Superior temporal gyrus (tissue), 1 donor: Measurements from ENCODE around the gene TULP4.
"Not testable (repeated sequence)": the region's sequence is repeated elsewhere in the genome, so short reads cannot be mapped to it uniquely, and the experiment has no call there.

Experiments used
- DNase-seq: peaks from one replicate; pipeline ENCODE4 v3.0.0-alpha.2; 2016; ENCODE audit errors: extremely low spot score

TULP4 gene

DNA sequence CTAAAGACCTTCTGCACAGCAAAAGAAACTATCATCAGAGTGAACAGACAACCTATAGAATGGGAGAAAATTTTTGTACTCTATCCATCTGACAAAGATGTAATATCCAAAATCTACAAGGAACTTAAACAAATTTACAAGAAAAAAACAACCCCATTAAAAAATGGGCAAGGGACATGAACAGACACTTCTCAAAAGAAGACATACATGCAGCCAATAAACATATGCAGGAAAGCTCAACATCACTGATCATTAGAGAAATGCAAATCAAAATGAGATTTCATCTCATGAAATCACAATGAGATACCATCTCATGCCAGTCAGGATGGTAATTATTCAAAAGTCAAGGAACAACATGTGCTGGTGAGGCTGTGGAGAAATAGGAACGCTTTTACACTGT is 215.6 kb downstream of the TULP4 start:
- not testable (repeated sequence) for DNase-seq

DNA sequence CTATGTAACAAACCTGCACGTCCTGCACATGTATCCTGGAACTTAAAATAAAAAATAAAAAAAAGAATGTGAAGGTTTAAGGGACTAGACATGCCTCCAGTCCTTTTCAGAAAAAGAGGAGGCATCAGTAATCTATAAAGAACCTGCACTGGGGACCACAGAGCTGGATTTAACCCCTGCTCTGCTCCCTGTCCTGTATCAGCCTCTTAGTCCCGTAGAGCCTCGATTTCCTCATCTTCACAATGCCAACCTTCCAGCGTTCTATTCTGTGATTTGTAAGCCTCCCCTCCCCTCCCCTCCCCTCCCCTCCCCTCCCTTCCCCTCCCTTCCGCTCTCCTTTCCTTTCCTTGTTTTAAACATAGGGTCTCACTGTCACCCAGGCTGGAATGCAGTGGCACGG is 216.6 kb downstream of the TULP4 start:
- no peak for DNase-seq

DNA sequence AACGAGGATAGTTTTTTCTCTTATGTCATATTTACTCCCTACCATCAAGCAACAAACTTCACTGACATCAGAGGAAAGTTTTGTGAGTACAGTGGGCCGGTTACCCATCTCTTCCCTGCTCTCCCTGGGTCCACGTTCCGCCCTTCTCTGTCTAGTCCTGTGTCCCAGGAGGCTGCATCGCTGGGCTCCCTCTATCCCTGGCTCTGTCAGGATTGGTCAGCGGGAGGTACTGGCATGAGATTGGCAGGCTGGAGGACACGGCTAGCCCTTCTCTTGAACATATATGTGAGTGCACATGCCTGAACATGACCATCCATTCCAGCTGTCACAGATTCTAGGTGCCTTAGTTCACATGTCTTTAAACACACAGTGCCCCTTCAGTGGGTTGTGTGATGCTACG is 217.4 kb downstream of the TULP4 start:
- no peak for DNase-seq

DNA sequence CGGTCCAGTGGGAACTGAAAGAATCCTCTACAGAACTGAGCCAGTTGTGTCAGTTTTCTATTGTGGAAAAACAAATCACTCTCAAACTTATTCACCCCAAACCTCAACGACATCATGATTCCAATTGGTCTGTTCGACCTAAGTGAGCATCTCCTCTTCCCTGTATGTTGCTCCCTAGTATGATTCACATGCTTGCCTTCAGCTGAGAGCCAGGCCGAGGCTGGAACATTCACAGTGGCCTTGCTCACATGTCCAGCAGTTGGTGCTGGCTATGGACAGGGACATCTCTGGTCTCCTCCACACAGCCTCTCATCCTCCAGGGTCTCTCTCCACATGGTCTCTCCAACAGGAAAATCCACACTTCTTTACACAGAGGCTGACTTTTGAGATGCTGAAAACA is 219.3 kb downstream of the TULP4 start:
- DNase-seq = no peak

DNA sequence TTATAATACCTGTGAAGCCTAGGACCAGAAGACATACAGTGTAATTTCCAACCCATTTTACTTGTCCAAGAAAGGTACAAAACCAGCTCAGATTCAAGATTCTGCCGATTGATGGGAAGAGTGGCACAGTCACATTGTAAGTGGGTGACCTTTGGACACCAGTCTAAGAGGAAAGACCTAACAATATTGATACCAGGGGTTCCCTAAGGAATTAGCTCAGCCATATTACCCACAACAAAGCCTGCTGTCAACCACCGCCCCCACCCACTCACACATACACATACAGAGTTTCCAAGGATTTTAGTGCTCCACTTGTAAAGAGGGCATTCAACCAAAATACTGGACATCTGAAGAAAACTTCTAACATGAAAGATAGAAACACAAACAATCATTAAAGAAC is 219.7 kb downstream of the TULP4 start:
- no peak for DNase-seq

DNA sequence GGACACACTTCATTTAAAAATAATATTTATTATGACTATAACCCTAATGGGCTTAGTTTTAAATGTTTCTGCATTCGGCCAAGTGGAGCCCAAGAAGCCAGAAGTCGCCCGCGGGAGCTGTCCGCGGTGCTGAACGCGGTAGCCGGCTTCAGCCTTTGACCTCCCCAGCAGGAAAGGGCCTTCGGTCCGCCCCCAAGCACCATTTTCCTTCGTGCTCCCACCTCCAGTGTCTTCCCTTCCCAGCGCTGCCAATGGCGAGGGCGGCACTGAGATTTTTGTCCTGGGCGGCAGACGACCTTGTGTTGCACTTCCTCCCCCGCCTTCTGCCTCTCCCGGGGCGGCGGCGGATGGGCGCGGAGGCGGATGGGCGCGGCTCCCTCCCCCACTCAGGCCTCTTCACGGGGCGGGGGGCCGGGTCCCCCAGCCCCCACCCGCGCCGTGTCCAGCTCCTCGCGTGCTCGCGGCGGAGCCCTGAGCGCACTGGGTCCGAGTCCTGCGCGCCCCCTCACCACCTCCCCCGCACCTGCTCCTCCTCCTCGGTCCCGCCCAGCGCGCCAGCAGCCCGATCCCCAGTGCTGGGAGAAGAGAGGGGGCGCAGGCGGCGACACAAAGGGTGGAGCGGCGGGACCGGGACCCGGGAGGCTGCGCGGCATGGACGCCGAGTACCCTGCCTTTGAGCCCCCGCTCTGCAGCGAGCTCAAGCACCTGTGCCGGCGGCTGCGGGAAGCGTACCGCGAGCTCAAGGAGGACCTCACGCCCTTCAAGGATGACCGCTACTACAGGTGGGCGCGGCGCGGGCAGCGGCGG is 224.0 kb downstream of the TULP4 start:
- peak; percentile 50 for DNase-seq

DNA sequence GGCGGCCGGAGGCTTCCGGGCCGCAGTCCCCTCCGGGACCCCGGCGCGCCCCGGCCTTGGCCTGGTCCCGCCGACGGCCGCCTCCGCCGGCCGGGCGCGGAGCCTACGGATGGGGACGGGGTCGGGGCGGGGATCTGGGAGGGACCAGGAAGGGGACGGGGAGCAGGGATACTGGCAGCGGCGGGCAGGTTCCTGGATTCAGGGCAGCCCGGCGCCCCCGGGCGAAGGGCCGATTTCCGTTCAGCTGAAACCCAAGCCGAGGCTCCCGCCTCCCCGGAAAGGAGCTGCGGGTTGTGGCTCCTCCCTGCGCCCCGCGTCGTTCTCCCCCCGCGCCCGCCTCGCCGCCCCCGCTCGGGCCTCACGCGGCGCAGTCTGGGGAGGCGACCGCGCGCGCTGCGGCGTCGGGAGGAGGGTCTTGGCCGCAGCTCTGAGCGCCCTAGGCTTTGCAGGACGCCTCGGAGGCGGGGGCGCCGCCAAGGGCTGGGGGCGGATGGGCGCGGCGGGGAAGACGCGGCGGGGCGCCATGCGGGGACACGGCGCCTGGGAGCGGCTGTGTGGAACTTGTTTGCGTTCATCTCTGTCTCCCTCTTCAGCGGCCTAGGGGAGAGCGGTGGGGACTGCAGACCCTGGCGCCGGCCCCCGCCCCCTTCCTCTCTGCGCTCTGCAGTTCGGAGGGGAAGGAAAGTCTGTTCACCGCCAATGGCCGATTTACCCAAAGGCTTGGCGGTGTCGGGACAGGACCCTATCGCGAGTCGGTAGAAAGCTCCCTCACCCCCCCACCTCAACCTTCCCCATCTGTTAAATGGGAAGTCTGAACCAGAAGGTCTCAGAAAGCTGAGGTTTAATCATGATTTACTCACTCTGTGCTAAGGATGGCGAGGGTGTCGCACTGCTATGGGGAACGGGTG is 224.9 kb downstream of the TULP4 start:
- peak; percentile 24 for DNase-seq

DNA sequence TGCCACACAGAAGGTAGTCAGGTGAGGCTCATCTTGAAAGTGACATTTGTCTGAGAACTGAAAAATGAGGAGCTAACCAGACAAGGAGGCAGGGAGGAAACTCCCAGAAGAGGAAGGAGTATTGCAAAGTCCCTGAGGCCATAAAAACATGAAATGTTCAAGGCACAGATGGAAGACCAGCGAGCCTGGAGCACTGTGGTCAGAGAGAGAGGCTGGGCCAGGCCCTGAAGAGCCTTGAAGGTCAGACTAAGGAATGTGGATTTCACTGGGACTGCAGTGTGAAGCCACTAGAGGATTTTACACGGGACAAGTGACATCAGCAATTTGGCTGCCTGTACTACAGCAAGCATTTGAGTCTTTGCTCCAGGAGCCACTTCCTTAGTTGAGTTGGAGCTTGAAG is 226.5 kb downstream of the TULP4 start:
- DNase-seq = no peak

DNA sequence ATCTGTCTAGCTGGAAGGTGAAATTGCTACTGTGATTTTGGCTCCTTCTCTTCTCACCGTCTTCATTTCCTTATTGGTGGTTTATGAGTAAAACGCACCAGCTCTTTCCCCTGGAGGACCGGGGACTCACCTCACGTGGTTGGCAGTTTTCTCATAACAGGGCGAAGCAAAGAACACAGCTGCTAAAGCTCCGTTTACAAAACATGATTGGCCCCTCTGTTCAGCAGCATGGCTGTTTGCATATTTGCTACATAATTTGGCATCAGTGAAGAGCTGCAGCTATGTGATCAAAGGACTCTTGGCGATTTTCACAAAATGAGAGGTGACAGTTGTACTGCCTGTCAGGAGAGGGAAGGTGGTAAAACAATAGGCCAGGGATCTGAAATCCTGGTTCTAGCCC is 227.1 kb downstream of the TULP4 start:
- DNase-seq = no peak

DNA sequence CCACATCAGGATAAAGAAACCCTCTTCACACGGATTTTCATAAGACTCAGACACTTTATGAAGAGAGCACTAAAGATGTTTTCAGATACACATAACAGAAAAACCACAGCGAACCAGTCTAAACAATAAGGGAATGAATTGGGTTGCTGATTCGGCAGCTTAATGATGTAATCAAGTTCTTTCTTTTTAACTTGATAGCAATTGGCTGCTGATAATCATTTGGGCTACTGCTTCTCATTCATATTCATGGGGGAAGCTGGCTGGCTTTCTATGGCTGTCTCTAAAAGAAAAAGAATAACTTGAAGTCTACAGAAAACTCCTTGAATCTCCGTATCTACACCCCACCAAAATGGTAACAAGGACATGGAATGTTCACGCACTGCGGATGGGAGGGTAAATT is 227.6 kb downstream of the TULP4 start:
- no peak for DNase-seq

DNA sequence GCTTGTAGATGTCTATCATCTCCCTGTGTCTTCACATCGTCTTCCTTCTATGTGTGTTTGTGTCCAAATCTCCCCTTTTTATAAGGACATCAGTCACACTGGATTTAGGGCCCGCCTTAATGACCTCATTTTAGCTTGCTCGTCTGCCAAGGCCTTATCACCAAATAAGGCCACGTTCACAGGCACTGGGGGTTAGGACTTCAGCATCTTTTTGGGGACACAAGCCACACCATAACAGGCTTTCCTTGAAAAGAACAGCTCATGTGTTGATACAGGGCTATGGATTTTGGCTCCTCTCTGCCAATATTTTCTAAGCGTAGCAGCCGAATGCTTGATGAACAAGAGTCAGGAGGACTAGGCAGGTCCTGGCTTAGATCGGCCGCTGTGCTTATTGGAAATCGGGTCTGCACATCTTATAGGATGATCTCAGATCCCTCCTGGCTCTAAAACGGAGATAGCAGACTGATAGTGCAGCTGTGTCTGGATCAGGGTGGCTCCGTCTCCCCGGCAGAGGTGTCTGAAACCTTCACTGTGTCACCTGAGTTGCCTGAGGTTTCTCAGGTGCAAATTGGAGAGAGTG is 231.4 kb downstream of the TULP4 start:
- no peak for DNase-seq

DNA sequence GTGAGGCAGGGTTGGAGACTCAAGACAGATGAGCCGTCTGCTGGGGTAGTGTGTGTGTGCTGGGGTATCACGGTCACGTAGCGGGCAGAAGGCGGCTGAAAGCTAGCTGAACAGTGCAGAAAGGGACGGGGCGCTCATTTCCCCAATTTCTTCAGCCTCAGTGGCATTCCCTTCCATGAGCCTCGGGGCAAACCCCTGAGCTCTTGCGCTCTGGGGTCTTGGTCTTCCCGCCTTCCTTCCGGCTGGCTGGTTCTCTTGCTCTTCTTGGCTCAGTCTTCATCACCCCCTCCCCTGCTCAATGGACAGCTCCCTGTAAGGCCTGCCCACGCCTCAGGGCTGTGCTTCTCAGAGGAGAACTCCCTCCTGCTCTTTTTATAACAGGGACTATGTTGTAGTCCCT is 232.2 kb downstream of the TULP4 start:
- no peak for DNase-seq

DNA sequence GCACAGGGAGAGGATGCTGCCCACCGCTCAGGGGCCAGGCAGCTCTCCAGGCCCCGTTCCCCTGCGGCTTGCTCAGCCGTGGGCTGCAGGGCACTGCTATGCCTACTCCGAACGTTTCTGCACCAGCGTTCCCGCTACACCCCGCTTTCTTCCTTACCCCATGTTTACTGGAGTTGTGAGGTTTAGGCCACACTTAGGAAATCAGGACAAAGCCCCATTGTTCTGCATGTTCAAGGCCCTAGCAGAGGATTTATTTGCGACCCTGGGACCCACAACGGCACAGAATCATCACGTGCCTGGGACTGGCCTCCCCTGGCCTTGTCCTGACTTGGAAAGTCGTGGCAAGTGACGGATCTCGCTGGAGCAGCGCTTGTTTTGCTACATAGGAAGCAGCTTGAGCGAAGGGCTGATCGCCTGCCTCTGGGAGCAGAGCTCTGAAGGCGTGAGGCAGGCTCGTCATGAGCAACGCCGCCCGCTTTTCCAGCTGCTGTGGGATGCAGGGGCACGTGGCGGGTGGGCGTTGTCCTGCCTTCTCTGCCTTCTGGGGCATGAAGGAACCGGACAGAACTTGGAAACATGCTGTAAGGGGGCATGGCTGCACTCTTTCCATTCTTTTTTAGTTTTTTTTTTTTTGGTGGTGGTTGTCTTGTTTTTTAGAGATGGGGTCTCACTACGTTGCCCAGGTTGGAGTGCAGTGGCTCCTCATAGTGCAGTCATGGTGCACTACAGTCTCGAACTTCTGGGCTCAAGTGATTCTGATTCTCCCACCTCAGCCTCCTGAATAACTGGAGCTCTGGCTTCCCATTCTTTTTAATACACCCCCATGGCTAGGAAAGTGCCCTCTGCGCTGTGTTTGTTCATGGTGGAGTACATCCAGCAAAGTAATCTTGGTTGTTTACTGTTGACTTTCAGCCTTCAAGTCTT is 233.0 kb downstream of the TULP4 start:
- DNase-seq = no peak

DNA sequence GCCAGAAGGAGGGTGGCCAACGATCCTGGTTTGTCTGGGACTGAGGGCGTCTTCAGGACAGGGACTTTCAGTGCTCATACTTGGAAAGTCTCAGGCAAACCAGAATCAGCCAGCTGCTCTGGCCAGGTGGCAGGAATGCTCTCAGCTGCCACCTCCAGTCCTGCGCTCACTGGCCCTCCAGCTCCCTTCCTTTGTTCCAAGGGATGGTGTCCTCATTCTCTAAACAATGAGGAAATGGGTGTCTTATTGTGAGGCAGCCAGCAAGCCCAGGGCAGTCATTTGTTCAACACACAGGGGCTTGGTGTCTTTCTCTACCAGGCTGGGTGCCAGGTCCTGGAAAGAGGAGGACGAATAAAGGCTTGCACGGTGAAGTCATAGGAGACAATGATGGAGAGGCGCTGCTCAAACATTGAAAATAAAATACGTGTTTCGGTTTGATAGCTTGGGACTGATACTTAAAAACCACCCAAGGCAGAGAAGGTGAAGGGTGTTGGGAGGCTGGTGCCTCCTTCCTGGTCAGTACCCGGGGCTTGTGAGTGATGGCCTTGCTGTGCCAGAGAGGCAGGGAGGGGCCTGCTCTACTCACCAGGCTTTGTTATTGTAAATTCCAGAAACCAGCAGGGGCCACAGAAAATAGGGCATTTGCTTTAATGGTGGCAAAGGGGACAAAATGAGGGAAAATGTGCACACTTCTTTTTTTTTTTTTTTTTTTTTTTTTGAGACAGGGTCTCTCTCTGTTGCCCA is 236.3 kb downstream of the TULP4 start:
- no peak for DNase-seq

DNA sequence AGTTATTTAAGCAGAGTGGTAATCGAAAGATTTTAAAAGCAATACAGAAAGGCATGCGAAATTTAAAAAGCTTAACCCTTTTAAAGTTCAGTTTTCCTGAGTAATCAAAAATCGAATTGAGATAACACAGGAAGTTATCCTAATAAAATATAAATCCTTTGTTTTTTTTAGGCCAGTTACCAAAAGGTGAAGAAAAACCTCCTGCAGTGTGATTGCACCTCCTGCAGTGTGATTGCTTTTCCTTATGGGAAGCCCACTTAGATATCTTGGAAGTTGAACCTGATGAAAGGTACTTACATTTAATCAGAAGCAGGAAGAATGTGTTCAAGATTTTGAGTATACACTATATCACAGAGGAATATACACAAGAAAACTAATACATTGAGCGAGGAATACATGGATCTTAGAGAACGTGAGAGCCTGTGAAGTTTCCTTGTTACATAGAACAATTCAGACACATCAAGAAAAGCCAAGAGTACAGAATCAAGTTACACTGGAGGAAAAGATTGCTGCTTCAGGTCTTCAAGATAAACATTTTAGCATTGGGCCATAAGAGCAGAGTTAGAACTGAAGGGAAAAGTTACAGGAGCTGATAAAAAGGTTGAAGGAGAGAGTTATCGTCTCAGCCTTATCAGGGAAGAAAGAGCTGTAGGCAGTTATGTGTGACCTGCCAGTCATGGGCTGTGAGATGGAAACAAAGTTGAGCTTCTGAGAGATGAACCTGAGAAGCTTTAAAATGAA is 240.0 kb downstream of the TULP4 start:
- DNase-seq = no peak

DNA sequence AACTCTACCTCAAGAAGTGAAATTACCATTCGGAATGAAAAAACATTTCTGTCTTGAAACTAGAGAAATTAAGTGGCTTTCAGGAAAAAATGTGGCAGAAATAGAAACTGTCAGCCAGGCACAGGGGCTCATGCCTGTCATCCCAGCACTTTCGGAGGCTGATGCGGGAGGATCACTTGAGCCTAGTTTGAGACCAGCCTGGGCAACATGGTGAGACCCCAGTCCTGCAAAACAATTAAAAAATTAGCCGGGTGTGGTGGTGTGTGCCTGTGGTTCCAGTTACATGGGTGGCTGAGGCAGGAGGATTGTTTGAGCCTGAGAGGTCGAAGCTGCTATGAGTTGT is 240.5 kb downstream of the TULP4 start:
- no peak for DNase-seq

DNA sequence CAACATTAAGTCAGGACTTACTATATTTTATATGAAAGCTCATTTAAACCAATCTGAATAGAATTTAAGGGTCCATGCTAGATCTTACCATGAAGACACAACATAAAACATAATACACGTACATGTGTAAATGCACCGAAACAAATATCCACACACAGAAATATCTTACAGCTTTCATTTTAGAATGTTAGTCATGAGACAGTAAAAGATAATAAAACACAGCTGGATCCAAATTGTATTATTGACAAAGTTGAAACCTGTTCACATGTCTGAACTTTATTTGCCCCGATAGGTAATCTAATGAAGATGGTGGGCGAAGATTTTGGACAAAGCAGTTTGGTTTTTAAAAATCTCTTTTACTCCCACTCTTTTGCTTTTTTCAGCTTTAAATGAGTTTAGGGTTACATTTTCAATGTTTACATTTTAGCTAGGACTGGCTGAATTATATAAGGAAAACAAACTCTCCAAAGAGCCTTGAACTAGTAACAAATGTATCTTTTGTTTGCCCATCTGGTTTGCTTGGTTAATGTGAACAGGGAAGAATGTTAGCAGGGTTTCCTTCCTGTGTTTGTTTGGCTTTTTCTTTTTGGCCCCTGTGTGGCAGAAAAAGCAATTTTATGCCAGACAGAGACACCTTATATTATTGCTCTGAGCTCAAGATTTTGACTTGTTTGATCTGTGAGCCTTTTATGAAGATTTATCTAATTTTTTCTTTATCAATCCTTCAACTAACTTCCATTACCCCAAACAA is 242.5 kb downstream of the TULP4 start:
- DNase-seq = no peak

DNA sequence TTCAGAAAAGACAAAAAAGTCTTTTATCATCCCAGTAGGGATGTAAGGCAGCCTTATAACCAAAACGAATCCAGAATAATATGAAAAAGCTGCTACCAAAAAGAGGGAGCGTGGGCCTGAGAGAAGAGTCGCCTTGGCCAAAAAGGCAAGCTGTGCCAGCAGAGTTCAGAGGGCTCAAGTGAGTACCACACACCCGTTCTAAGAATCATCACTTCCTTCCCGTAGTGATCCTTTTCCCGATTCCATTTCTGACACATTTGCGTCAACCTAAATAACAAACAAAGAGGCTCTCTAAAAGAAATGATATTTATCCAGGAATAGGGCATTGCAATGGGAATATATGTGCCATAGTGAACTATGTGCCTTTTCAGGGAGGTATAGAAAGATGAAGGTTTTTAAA is 243.8 kb downstream of the TULP4 start:
- DNase-seq = peak; percentile 20

DNA sequence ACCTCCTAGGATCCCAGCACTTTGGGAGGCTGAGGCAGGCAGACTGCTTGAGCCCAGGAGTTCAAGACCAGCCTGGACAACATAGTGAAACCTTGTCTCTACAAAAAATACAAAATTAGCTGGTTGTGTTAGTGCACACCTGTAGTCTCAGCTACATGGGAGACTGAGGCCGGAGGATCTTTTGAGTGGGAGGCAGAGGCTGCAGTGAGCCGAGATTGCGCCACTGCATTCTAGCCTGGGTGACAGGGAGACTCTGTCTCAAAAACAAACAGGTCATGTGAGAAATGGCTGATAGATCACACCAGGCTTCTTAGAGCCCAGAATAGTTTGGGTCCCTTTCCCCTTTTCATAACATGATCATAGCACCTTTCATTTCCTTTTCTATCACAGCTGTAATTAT is 244.8 kb downstream of the TULP4 start:
- DNase-seq = not testable (repeated sequence)

DNA sequence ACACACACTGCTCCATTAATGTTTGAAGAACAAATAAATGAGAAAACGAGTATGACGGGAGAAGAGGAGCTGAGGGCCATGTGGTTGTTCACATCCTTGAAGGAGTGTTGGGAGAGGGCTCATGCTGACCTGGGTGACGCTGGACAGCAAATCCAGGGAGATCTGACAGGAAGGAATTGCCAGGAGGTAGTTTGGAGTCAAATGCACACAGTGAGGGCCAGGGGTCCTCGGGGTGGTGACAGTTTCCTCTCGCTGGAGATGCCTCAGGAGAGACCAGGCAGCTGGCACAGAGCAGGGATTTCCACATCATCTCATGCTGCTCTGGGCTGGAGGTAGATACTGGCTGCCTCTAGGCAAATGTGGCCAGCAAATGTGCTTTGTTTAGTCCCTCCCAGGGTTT is 245.7 kb downstream of the TULP4 start:
- no peak for DNase-seq
